Measurements from ENCODE around the gene KIF2A.

GRCh38 chr5:62340392-62340791, 34.4 kb downstream of the KIF2A start:
- no peak for TF ChIP-seq POLR2AphosphoS5 (IDR thresholded peaks at IDR 0.05; ENCODE audit: low read depth, low read length)
- no peak for TF ChIP-seq SIN3A (IDR thresholded peaks at IDR 0.05; ENCODE audit: borderline replicate concordance, insufficient read depth, low read length)
- TF ChIP-seq, protein P1, sequence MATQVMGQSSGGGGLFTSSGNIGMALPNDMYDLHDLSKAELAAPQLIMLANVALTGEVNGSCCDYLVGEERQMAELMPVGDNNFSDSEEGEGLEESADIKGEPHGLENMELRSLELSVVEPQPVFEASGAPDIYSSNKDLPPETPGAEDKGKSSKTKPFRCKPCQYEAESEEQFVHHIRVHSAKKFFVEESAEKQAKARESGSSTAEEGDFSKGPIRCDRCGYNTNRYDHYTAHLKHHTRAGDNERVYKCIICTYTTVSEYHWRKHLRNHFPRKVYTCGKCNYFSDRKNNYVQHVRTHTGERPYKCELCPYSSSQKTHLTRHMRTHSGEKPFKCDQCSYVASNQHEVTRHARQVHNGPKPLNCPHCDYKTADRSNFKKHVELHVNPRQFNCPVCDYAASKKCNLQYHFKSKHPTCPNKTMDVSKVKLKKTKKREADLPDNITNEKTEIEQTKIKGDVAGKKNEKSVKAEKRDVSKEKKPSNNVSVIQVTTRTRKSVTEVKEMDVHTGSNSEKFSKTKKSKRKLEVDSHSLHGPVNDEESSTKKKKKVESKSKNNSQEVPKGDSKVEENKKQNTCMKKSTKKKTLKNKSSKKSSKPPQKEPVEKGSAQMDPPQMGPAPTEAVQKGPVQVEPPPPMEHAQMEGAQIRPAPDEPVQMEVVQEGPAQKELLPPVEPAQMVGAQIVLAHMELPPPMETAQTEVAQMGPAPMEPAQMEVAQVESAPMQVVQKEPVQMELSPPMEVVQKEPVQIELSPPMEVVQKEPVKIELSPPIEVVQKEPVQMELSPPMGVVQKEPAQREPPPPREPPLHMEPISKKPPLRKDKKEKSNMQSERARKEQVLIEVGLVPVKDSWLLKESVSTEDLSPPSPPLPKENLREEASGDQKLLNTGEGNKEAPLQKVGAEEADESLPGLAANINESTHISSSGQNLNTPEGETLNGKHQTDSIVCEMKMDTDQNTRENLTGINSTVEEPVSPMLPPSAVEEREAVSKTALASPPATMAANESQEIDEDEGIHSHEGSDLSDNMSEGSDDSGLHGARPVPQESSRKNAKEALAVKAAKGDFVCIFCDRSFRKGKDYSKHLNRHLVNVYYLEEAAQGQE (IDR thresholded peaks at IDR 0.05; ENCODE audit: insufficient read depth in 1 of 2, low read depth in 2 of 2, low read length in 2 of 2): no peak
- no peak for TF ChIP-seq TAF1 (IDR thresholded peaks at IDR 0.05; ENCODE audit: borderline replicate concordance, insufficient read depth, low read length)
